GM12875 (cell line): ENCODE measurements around the gene AFAP1L2.

Experiments used
- H3K4me3 ChIP-seq: one replicate; pipeline ENCODE4 v1.5.1; 2011; ENCODE audit warnings: low read depth, low read length, control low read depth
- CTCF ChIP-seq: IDR thresholded peaks from 2 replicates; pipeline ENCODE4 v1.5.1; 2011; ENCODE audit warnings: low read depth, mild to moderate bottlenecking, control low read depth, inconsistent platforms, low read length, moderate library complexity, borderline replicate concordance; ENCODE audit not compliant: insufficient read depth

AFAP1L2 gene

GRCh38 chr10:114386452-114386851, 17.9 kb downstream of the AFAP1L2 start:
- no peak overlapping the region for H3K4me3 ChIP-seq
- peak; percentile 24; the same call in 1 of the 2 replicates for TF ChIP-seq CTCF

- no peak overlapping the region for H3K4me3 ChIP-seq
- no peak for TF ChIP-seq CTCF
These were observed 18.7 kb downstream of the AFAP1L2 start for GRCh38 chr10:114385557-114385956.

GRCh38 chr10:114384601-114385000, 19.7 kb downstream of the AFAP1L2 start:
- no peak for TF ChIP-seq CTCF
- no peak overlapping the region for H3K4me3 ChIP-seq

- H3K4me3 ChIP-seq: no peak overlapping the region
- TF ChIP-seq CTCF: no peak
These were observed 20.1 kb downstream of the AFAP1L2 start for GRCh38 chr10:114384181-114384580.

- no peak overlapping the region for H3K4me3 ChIP-seq
- no peak for TF ChIP-seq CTCF
These were observed 23.5 kb downstream of the AFAP1L2 start for GRCh38 chr10:114380797-114381196.

- H3K4me3 ChIP-seq: no peak overlapping the region
- no peak for TF ChIP-seq CTCF
These were observed 24.2 kb downstream of the AFAP1L2 start for GRCh38 chr10:114380060-114380459.

- no peak for TF ChIP-seq CTCF
- no peak overlapping the region for H3K4me3 ChIP-seq
These were observed 24.7 kb downstream of the AFAP1L2 start for GRCh38 chr10:114379631-114380041.
